ENCODE data around the gene SSTR4. TPM values are rescaled to one million over a fixed set of nuclear protein-coding genes. Genes with fewer than 3 reads are reported as not detected.

The SSTR4 gene
- total and polyA plus RNA-seq, 8 donors: 0.18 to 0.47 (median 0.26) TPM; not detected in 2

DNA sequence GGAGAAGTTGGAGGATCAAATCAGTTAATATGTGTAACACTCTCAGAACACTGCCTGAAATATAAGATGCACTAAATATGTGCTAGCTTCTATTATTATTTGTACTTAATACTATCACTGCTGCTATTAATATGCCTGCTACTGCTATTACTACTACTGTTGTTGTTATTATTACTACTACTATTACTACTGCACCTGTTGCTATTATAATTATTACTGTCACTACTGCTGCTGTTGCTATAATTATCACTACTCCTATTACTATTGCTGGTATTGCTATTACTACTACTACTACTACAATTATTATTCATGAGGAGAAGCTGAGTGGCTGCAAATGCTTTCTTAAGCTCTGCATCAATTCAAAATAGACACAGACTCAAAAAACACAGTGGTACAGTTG is 16.7 kb upstream of the SSTR4 start:
- no peaks in the 10 kb centered on the region for H3K4me1 ChIP-seq
- H3K27me3 ChIP-seq: no peaks in the 10 kb centered on the region
- H3K36me3 ChIP-seq: no peaks in the 10 kb centered on the region
- DNase-seq (no peak), ATAC-seq (no peak)
- no peak overlapping the region for H3K27ac ChIP-seq
- H3K9me3 ChIP-seq: no peaks in the 10 kb centered on the region
- TF ChIP-seq, protein P1, sequence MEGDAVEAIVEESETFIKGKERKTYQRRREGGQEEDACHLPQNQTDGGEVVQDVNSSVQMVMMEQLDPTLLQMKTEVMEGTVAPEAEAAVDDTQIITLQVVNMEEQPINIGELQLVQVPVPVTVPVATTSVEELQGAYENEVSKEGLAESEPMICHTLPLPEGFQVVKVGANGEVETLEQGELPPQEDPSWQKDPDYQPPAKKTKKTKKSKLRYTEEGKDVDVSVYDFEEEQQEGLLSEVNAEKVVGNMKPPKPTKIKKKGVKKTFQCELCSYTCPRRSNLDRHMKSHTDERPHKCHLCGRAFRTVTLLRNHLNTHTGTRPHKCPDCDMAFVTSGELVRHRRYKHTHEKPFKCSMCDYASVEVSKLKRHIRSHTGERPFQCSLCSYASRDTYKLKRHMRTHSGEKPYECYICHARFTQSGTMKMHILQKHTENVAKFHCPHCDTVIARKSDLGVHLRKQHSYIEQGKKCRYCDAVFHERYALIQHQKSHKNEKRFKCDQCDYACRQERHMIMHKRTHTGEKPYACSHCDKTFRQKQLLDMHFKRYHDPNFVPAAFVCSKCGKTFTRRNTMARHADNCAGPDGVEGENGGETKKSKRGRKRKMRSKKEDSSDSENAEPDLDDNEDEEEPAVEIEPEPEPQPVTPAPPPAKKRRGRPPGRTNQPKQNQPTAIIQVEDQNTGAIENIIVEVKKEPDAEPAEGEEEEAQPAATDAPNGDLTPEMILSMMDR (IDR thresholded peaks at IDR 0.05): no peak
- intact Hi-C loops (cut with DNase I): no loop called here
- H3K4me3 ChIP-seq: no peak overlapping the region

DNA sequence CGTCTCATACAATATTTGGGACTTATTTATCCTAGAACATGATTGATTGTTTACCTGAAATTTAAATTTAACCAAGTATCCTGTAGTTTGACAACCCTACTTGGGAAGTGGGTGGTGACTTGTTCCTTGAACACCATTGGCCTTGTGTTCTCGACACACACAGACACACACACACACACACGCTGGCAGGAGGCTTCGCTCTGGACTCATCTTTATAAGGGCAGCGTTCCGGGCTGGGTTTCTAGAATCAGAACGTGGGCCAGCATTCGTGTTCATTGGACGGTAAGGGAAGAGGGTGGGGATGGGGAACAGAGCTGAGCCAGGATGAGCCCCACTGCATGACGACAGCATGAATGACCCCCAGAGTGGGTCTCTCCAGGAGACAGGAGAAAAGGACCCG is 16.2 kb upstream of the SSTR4 start:
- H3K36me3 ChIP-seq: no peaks in the 10 kb centered on the region
- no peak overlapping the region for H3K4me3 ChIP-seq
- no peak for ATAC-seq
- TF ChIP-seq, protein P1 (IDR thresholded peaks at IDR 0.05): no peak
- no peak overlapping the region for H3K27ac ChIP-seq
- H3K9me3 ChIP-seq: no peaks in the 10 kb centered on the region
- DNase-seq: no peak
- intact Hi-C loops (cut with DNase I): no loop called here
- no peaks in the 10 kb centered on the region for H3K4me1 ChIP-seq
- H3K27me3 ChIP-seq: no peaks in the 10 kb centered on the region

DNA sequence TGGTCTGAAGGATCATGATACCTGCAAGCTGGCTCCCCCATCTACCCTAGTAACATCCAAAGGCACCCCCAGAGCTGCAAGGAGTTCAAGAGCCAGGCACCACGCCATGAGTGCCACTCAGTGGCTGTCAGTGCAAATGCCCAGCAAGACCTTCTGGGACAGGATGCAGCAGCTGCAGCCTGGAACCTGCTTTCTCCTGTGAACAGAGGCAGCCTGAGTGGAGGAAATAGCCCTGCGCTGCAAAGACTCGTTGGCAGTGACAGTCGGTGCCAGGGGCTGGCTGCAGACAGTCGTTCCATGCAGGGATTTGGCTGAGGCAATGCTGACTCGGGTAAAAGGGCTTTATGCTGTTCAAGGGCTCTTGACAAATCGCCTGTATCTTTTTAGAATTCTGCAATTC is 15.7 kb upstream of the SSTR4 start:
- TF ChIP-seq, protein P1 (IDR thresholded peaks at IDR 0.05): no peak
- Histone ChIP-seq H3K36me3 (no peaks in the 10 kb centered on the region), H3K4me3 (no peak overlapping the region), H3K9me3 (no peaks in the 10 kb centered on the region), H3K27me3 (no peaks in the 10 kb centered on the region), H3K27ac (no peak overlapping the region), H3K4me1 (peaks cover 0 to 2% of the 10 kb centered on the region in 2 donors)
- ATAC-seq (no peak), DNase-seq (no peak)
- intact Hi-C loops (cut with DNase I): no loop called here

DNA sequence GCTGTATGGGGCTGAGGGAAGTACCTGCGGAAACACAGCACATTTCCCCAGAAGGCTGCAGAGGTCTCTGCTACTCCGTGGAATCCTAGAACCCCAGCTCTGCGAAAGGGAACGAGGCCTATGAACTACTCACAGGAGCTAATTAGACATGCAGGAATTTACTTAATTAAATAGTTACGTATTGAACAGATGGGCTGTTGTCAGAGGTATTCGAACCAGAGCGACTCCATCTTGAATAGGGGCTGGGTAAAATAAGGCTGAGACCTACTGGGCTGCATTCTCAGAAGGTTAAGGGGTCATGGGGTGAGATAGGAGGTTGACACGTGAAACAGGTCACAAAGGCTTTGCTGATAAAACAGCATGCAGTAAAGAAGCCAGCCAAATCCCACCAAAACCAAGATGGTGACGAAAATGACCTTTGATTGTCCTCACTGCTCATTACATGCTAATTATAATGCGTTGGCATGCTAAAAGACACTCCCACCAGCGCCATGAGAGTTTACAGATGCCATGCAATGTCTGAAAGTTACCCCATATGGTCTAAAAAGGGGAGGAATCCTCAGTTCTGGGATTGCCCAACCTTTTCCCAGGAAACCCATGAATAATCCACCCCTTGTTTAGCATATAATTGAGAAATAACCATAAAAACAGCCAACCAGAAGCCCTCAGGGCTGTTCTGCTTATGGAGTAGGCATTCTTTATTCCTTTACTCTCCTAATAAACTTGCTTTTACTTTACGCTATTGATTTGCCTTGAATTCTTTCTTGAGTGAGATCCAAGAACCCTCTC is 14.7 kb upstream of the SSTR4 start:
- Histone ChIP-seq H3K4me3 (no peak overlapping the region), H3K36me3 (no peaks in the 10 kb centered on the region), H3K4me1 (peaks cover 0 to 10% of the 10 kb centered on the region in 2 donors), H3K27ac (no peak overlapping the region), H3K9me3 (no peaks in the 10 kb centered on the region), H3K27me3 (no peaks in the 10 kb centered on the region)
- intact Hi-C loops (cut with DNase I): no loop called here
- TF ChIP-seq, protein P1 (IDR thresholded peaks at IDR 0.05): no peak
- ATAC-seq: no peak
- no peak for DNase-seq

DNA sequence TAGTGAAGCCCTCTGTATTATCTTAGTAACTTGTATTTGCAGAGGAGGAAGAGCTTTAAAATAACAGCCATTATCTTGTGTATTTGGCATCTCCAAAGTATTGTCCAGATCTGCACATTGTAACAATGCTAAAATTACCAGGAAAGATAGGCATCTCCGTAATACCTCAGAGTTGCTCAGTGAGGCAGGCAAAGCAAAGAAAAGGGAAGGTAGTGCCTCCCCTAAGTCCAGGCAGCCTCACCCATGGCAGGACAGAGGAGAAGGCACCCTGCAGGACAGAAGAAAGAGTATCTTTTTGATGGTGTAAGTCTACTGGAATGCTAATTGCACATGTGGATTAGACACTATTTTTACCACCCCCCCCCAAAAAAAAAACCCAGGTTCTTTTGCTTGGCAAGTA is 13.6 kb upstream of the SSTR4 start:
- Histone ChIP-seq H3K27ac (no peak overlapping the region), H3K4me3 (no peak overlapping the region), H3K36me3 (no peaks in the 10 kb centered on the region), H3K9me3 (no peaks in the 10 kb centered on the region), H3K4me1 (peaks cover 0 to 18% of the 10 kb centered on the region in 2 donors), H3K27me3 (no peaks in the 10 kb centered on the region)
- no peak for ATAC-seq
- TF ChIP-seq, protein P1 (IDR thresholded peaks at IDR 0.05): no peak
- intact Hi-C loops (cut with DNase I): no loop called here
- DNase-seq: no peak

All from left lung (tissue), 10 donors.